Measurements from ENCODE around the gene PRSS56. TPM values are rescaled to one million over a fixed set of nuclear protein-coding genes. Genes with fewer than 3 reads are reported as not detected.
"Not testable (repeated sequence)": the region's sequence is repeated elsewhere in the genome, so short reads cannot be mapped to it uniquely, and the experiment has no call there.

PRSS56 gene
- total RNA-seq, 1 donor from 2014 or later: not detected

- DNase-seq (ENCODE audit: low read depth): no peak
These were observed 21.9 kb downstream of the PRSS56 start for GRCh38 chr2:232541961-232542714.

- DNase-seq (ENCODE audit: low read depth): no peak
These were observed 22.7 kb downstream of the PRSS56 start for GRCh38 chr2:232542715-232543467.

- DNase-seq (ENCODE audit: low read depth): no peak
These were observed 23.3 kb downstream of the PRSS56 start for GRCh38 chr2:232543491-232543890.

- DNase-seq (ENCODE audit: low read depth): no peak
These were observed 23.9 kb downstream of the PRSS56 start for GRCh38 chr2:232543928-232544631.

- DNase-seq (ENCODE audit: low read depth): no peak
These were observed 24.5 kb downstream of the PRSS56 start for GRCh38 chr2:232544674-232545073.

GRCh38 chr2:232545511-232546375 is 25.6 kb downstream of the PRSS56 start:
- no peak for DNase-seq (ENCODE audit: low read depth)

GRCh38 chr2:232547991-232548390 is 27.8 kb downstream of the PRSS56 start:
- DNase-seq (ENCODE audit: low read depth): no peak

GRCh38 chr2:232549655-232550353 is 29.6 kb downstream of the PRSS56 start:
- no peak for DNase-seq (ENCODE audit: low read depth)

- peak; percentile 80 for DNase-seq (ENCODE audit: low read depth)
These were observed 30.4 kb downstream of the PRSS56 start, which contains the start of the genes EIF4E2 and TIGD1 for GRCh38 chr2:232550354-232551249. Gene EIF4E2, plus strand, starts transcription at chr2:232550689. Its CDS starts 36 bp downstream, at chr2:232550725. Gene TIGD1, minus strand, starts transcription at chr2:232550557. Its CDS starts 675 bp downstream, at chr2:232549882.

- DNase-seq (ENCODE audit: low read depth): peak; percentile 36
These were observed 31.1 kb downstream of the PRSS56 start for GRCh38 chr2:232551250-232551638.

GRCh38 chr2:232551776-232552175 is 31.6 kb downstream of the PRSS56 start:
- no peak for DNase-seq (ENCODE audit: low read depth)

GRCh38 chr2:232556426-232556825 is 36.2 kb downstream of the PRSS56 start:
- DNase-seq (ENCODE audit: low read depth): no peak

GRCh38 chr2:232562515-232563151 is 42.4 kb downstream of the PRSS56 start:
- DNase-seq (ENCODE audit: low read depth): no peak

- DNase-seq (ENCODE audit: low read depth): peak; percentile 22
These were observed 43.4 kb downstream of the PRSS56 start for GRCh38 chr2:232563580-232563979.

- DNase-seq (ENCODE audit: low read depth): peak; percentile 19
These were observed 47.5 kb downstream of the PRSS56 start for GRCh38 chr2:232567721-232568120.

- DNase-seq (ENCODE audit: low read depth): peak; percentile 94
These were observed 48.0 kb downstream of the PRSS56 start for GRCh38 chr2:232568161-232568560.

- no peak for DNase-seq (ENCODE audit: low read depth)
These were observed 49.4 kb downstream of the PRSS56 start for GRCh38 chr2:232569541-232569940.

- DNase-seq (ENCODE audit: low read depth): not testable (repeated sequence)
These were observed 50.3 kb downstream of the PRSS56 start for GRCh38 chr2:232570481-232570880.

GRCh38 chr2:232571026-232571474 is 50.9 kb downstream of the PRSS56 start:
- peak; percentile 84 for DNase-seq (ENCODE audit: low read depth)
